GM23248 (cell line): ENCODE measurements around the gene PAX7.

Experiments used
- EZH2 ChIP-seq: fragments of 200-600 bp; sonication (generic); IDR thresholded peaks from 2 replicates; pipeline ENCODE4 v1.6.1; 2018; ENCODE audit warnings: antibody characterized with exemption, mild to moderate bottlenecking; ENCODE audit not compliant: insufficient read depth, poor library complexity, severe bottlenecking
- EZH2phosphoT487 ChIP-seq: fragments of 200-600 bp; sonication (generic); IDR thresholded peaks from 2 replicates; pipeline ENCODE4 v1.6.1; 2018; ENCODE audit warnings: antibody characterized with exemption, moderate library complexity, mild to moderate bottlenecking, low read depth; ENCODE audit not compliant: insufficient read depth

- no peak for TF ChIP-seq EZH2
- no peak for TF ChIP-seq EZH2phosphoT487
Measured at GRCh38 chr1:18581420-18581880, 49.2 kb upstream of the PAX7 start.
